Measurements from ENCODE around the gene GPR107.
A peak's percentile ranks its signal among the peaks of the same experiment; 100 is the strongest.

GPR107 gene

DNA sequence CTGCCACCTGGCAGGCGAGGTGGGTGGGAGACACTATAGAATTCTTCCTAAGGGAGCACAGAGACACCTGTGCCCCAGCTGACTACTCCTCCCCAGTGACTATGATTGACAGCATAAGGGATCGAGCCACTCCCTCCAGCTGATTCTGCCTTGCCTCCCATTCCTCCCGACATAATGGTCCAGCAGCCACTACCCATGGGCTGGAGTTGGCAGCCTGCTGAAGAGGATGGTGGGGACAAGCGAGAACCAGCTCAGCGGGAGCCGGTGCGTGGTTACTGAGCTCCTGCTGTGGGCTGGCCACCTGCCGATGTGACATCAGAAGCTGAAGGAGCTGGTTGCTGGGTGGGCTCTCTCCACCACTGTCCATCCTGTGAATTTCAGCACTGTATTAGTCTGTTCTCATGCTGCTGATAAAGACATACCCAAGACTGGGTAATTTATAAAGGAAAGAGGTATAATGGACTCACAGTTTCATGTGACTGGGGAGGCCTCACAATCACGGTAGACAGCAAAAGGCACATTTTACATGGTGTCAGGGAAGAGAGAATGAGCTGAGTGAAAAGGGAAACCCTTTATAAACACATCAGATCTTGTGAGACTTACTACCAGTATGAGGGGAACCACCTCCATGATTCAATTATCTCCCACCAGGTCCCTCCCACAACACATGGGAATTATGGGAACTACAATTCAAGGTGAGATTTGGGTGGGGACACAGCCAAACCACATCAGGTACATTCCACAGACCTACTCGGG lies 106.4 kb downstream of the GPR107 start:
- DNase-seq (ENCODE audit: low spot score) = no peak

DNA sequence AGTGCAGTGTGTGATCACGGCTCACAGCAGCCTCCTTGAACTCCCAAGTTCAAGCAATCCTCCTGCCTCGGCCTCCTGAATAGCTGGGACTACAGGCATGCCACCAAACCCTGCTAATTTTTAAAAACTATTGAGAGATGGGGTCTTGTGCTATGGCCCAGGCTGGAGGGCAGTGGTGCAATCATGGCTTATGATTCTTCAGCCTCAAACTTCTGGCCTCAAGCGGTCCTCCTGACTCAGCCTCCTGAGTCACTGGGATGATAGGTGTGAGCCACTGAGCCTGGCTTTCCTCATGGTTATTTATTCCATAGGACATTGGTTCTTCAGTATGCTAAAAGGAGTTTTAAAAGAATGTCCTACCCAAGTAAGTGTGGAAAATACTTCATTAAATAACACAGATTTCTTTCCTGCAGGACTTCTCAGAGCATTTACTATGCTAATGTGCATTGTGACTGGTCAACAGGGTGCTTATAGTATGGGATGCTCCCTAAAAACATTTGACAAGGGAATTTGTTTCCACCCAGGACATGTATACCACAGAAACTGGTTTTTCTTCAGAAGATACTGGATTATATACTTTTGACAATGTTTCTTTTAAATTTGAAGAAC lies 107.3 kb downstream of the GPR107 start:
- no peak for DNase-seq (ENCODE audit: low spot score)

DNA sequence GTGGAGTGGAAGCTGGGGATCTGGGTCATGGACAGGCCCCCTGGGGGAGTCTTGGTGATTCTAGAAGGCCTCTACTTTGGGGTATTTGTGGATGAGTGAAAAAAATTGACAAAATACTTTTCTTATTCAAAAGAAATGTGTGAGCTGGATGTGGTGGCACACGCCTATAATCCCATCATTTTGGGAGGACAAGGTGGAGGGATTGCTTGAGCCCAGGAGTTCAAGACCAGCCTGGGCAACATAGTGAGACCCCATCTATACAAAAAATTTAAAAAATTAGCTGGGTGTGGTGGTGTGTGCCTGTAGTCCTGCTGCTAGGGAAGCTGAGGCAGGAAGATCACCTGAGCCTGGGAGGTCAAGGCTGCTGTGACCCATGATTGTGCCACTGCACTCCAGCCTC lies 111.9 kb downstream of the GPR107 start:
- no peak for DNase-seq (ENCODE audit: low spot score)

DNA sequence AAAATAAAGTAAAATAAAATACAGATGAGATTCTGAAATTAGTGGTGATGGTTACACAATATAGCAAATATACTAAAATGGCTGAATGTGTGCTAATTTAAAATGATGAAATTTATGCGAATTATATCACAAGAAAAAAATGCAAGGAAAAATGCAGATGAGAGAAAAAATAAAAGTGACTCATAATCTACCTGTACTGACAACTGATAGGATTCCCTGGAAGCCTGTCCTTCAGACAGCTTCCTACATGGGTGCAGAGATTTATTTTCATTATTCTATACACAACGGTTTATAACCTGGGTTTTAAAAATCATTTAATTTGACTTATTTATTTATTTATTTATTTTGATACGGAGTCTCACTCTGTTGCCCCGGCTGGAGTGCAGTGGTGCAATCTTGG lies 112.7 kb downstream of the GPR107 start:
- DNase-seq (ENCODE audit: low spot score) = no peak

DNA sequence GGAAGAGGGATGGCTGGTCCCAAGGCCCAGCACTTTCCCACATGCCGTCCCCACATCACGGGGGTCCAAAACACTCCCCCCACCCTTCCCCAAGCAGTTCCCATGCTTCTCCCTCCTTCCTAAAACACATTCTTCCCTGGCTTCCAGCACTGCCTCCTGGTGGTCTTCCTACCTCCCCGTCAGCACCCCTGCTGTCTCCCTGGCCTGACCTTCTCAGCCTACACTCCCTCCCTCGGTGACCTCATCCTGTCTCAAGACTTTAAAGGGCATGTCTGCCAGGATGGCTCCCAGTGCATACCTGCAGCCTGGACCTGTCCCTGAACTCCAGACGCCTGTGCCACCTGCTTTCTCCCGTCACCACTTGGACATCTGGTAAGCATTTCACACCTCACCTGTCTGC lies 114.2 kb downstream of the GPR107 start:
- DNase-seq (ENCODE audit: low spot score) = no peak

DNA sequence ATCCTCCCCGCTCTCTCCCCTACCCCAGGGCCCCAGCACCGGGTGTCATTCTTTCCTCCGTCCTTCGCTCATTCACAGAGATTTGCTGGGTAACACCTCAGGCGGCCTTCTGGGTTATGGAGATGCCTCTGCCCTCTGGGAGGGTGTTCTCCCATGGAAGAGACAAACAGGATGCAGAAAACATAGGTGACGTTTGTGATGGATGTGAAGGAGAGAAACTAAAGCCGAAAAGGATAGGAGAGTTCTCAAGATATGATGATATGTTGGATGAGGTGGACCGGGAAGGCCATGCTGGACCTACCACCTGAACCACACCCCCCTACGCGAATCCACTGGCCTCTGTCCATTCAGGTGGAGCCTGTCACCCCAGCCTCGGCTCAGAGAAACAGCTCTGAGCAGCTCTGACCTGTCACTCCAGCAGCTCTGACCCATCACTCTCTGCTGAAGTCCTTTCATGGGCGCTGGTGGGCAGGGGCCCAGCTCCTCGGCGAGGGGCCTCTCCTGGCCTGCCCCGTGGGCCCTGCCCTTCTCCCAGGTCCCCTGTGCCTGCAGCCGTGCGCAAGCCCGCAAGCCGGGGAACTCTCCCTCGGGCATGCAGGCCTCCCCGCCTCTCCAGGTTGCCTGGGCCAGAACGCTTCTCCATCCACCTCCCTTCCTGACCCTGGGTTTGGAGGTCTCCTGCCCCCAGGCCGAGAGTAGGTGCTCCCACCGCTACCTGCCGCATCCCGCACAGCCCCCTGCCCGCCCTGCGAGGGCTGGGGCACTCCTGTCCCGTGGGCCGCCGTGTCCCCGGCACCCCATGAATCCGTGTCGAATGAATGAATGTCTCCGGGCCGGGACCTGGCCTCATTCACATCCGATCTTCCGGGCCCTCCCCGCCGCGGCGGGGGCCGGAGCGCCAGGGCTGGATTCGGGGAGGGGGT lies 117.8 kb downstream of the GPR107 start:
- no peak for DNase-seq (ENCODE audit: low spot score)

DNA sequence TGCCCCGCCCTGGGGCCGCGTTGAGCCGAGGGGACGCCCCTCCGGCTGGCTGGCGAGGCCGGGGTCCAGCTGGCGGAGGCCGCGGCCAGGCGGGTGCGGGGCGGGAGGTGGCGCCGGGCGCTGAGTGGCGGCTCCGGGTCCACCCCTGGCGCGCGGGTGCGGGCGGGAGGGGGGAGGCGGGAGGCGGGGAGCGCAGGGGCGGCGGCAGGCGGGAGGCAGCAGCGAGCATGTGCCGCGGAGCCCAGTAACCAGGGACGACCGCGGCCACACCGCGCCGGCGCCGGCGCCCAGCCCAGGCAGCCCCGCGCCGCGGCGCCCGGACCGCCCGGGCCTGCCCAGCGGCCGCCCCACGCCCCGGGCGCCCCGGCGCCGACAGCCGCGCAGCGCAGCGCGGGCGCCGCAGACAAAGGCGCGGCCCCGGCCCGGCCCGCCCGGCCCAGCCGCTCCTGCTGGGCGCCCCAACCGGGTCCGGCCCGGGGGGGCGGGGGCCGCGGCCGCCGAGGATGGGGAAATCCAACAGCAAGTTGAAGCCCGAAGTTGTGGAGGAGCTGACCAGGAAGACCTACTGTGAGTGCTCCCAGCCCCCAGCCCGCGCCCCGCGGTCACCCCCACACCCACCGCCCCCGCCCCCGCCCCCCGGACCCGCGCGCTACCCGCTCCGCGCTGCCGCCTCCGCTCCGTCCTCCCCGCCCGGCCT lies 118.6 kb downstream of the GPR107 start, which contains the start of gene NCS1:
Gene NCS1, plus strand, starts transcription at position 244 of the 697 bp plus-strand sequence. Its CDS starts 260 bp downstream, at position 504.
- DNase-seq (ENCODE audit: low spot score) = peak; percentile 86

DNA sequence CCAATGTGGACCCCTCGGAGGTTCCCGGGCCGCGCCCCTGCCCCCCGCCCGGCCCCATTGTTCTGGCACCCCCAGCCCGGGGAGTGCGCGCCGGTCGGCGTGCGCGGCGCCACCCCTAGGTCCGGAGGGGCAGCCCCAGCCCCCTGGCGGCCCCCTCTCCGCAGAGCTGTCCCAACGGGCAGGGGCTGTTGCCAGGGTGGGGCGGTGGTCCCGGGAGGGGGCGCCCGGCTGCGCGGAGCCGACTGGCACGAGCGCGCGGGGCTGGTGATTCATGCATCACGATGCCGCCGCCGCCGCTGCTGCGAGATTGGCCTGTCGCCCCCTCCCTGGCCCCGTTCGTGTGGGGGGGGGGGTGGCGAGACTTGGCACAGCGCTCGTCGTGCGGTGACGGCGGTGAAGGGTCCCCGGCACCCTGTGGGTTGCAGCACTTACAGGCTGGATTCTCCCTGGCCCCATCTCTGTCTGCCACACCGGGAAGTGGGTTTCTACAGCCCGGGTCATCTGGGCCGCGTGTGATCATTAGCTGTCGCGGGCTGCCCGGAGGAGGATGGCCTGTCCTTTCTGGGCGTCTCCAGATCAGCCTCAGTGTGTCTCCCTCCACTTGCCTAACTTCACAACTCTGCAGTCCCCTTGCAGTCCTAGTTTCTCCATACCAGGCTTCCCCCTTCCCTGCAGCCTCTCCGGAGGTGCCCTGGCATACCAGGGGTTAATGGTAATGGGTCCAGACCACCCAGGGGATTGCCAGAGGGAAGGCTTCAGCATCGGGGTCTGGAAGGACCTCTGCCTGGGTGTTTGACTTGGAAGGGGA lies 119.4 kb downstream of the GPR107 start:
- peak; percentile 75 for DNase-seq (ENCODE audit: low spot score)

DNA sequence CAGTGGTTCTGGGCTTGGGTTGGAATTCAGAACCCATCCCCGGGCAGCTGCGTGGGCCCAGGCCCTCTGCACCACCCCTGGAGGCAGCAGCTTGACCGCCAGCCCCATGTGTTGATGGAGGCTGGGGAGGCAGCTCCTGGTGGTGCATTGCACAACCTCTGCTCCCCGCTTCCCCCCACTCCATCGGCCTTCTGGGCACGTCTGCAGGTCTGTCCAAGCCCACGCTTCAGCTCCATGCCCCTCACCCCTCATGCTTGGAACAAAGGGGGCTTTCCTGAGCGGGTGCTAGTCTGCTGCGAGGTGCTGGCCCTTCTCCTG lies 119.9 kb downstream of the GPR107 start:
- peak; percentile 55 for DNase-seq (ENCODE audit: low spot score)

DNA sequence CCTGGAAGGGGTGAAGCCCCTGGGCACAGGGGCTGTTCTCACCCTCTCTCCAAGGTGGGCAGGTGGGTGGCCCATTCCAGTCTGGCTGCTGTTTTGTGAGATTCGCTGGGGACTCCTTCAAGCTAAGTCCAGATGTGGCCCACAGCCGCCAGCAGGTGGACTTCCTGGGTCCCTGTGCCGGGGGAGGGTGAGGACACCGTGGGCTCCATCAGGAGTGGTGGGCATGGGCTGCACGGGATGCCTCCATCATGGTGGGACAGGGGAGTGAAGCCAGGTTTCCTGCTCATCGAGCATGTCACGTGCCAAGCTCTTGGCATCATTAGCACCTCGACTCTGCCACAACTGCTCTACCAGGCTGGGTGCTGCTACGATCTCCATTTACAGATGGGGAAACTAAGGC lies 120.3 kb downstream of the GPR107 start:
- DNase-seq (ENCODE audit: low spot score) = no peak

DNA sequence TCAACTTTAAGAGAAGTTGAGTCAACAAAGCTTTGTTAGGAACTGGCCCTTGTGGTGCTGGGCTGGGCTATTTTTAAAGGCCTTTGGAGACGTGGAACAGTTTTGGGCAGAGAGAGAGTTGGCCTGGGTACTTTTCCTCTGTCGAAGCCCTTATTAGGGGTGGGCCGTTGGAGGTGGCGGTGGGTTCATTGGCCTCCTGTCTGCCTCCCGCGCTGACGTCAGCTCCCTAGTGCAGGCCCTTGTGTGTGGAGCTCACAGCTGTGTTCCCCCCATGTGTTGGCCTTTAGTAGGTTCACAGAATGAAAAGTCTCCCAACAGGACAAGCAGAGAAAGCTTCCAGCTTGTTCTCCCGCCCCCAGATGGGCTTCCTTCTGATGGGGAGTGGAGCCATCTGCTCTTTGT lies 121.2 kb downstream of the GPR107 start:
- DNase-seq (ENCODE audit: low spot score) = no peak

DNA sequence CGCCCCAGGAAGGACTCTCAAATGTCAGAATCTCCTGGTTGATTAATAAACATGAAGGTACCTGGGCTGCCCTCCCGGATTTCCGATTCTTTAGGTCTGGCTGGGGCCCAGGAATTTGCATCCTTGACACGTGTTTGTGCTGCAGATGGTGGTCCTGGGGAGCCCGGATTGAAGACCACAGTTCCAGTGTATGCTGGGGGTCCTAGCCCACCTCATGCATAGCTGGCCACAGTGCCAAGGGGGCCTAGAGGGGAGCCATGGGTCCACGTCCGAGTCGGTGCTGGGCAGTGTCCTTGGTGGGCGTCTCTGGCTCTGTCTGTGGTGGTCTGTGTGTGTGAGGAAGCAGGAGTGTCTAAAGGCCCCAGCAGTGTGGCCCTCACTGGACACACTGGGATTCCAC lies 121.6 kb downstream of the GPR107 start:
- DNase-seq (ENCODE audit: low spot score) = no peak

DNA sequence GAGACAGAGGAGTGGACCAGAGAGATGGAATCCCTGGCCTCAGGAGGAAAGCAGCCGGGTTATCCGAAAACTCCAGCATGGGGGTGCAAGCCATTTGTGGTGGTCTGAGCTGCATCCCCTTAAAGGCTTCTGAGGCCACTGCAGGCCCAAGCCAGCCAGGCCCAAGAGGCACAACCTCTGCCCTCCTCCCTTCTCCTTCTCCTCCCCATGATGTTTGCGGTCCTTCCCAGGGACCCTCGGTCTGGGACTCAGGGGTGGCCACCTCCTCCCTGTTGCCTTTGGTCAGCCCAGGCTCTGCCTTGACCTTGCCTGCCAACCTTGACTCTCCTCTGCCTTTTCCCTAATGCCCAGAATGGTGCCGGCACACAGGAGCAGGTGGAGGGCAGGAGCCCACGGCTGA lies 123.1 kb downstream of the GPR107 start:
- DNase-seq (ENCODE audit: low spot score) = no peak

DNA sequence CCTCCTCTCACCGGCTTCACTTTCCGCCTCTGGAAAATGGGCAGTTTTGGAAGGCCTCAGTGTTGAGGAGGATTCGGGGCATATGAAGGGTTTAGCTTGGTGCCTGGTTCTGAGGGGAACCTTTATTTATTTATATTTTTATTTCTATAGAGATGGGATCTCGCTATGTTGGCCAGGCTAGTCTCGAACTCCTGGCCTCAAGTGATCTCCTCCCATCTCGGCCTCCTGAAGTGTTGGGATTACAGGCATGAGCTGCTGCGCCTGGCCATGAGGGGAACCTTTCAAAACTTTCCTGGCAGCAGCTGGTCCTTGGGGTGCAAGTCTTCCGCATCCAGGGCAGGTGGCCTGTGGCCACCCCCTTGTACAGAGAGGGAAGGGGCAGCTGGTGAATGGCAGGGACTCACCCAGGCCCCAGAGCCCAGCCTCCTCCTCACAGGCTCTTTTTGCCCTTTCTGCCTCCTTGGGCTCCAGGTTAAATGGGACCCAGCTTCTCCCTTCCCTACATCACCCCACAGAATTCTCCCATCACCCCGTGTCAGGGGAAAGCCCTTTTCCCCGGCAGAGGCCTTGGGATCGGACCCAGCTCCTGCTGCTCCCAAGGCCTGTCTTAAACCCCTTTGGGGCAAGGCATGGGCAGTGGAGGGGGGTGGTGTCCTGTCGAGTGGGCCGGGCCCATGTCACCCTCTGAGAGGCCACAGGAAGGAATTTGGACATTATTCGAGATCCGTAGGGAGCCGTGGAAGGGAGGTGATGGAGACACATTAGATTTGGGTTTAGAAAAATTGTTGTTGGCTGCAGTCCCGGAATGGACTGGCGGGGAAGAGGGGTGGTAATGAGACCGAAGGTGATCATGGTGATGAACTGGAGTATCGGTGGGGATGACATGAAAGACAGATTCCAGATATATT lies 124.4 kb downstream of the GPR107 start:
- no peak for DNase-seq (ENCODE audit: low spot score)

DNA sequence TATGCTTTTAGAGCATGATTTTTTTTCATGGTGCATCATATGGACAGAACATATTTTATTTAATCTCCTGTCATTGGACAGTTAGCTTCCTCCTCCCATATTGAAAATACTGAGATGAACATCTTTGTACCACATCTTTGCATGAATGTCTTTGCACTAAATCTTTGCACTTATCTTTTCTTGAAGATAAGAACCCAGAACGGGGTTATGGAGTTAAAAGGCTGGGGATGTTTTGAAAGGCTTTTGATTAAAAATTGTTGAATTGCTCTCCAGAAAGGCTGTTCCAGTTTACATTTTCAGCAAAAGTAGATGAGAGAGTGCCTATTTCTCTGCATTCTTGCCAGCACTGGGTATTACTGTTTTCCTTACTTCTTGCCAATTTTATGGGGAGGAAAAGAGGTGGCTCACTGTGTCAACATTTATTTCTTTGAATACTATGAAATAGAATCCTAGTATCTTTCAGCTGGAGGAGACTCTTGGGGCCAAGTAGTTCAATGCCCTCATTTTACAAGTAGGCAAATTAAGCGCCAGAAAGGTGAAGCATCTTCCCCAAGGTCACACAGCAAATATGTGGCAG lies 125.7 kb downstream of the GPR107 start:
- DNase-seq (ENCODE audit: low spot score) = no peak

DNA sequence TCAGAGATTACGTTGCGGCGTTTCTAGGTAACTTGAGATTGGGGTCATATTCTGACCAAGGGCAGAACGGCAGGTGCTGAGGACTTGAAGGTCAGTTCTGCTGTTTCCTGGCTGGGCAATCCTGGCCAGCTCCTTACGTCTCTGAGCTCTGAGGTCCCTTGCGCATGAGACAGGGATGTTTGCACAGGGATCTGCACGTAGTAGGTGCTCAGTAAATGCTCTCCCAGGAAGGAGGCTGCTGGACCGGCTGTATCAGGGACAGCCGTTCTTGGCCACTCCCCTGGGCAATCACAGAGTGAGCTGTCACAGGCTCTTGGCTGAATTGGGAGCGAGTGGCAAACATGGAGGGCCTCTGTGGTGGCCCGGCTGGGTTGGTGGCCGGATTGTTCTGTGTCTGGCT lies 126.8 kb downstream of the GPR107 start:
- no peak for DNase-seq (ENCODE audit: low spot score)

DNA sequence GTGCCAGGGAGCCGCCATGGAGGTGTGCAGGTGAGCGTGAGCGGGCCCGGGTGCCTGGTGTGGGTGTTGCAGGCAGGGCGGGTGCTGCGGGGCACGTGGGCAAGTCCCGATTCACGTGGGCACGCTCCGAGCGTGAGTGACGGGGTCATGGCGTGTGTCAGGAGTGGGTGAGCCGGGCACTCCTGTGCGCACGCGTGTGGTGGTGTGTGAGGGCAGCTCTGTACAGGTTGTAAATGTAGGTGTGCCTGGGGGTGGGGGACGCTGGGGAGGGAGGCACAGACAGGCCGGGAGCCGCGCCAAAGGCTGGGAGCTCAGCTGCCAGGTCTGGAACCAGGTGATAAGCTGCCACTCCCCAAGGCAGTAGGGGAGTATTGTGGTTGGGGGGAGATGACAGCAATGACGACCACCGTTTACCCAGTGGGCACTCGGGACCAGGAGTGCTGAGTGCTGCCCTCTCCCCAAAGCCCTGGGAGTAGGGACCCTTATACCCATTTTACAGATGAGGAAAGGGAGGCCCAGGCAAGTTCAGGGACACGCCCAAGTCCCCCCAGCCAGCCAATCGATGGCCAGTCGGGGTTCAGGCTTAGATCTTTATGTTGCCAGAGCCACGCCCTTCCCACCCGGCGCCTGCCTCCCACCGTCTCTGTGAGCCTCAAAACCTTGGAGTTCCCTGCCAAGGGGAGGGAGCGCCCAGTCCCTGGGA lies 128.1 kb downstream of the GPR107 start:
- no peak for DNase-seq (ENCODE audit: low spot score)

DNA sequence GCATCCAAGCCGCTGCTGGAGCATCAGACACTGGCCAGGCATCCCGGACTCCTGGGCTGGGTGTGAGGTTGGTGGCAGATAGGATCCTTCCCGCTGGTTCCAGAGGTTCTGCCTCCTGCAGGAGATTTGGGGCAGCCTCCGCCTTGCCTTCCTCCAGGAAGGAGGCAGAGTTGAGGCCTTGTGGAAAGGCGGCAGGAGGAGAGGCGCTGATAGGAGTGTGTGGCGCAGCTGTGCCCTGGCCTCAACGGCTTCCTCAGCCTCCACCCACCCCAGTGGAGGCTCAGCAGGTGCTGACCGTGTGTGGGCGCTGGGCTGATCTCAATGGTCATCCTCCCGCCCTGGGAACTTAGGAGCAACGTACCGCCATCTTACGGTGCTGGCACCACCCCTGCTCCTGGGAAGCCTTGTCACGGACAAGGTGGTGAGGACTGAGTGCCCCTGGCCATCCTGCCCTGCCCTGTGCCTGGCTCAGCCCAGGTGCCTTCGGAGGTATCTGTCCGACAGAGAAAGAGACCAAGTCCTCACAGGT lies 128.7 kb downstream of the GPR107 start:
- no peak for DNase-seq (ENCODE audit: low spot score)

DNA sequence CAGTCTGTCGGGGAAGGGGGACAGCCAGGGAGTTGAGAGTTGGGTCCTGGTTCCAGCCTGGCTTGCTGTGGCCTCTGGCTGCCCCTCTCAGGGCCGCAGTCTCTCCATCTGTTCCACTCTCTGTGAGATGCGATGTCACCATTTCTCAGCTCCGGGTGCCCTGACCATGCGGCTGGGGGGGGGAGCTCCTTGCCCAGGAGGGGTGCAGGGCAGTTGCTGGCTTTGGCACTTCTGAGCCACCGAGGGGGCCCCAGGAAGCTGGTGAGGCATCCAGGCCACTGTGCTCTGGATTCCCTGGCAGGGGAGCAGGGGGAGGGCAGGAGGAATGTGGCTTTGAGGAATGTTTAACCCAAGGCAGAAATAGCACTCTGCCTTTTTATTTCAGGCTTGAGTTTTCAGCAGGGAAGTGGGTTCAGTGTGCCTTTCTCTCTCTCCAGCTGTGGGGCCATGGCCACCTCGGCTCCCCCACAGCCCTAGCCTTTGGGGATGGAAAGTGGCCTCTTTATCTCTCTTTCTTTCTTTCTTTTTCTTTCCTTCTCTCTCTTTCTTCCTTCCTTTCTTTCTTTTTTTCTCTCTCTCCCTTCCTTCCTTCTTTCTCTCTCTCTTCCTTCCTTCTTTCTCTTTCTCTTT lies 129.5 kb downstream of the GPR107 start:
- DNase-seq (ENCODE audit: low spot score) = no peak

All from RKO (cell line).